SH-SY5Y (cell line): ENCODE results near the gene NRARP.

ENCODE experiments used
- GATA2 ChIP-seq: IDR thresholded peaks from 2 replicates; pipeline ENCODE4 v1.6.1; 2011; ENCODE audit warnings: mild to moderate bottlenecking, low read depth, low read length
- GATA3 ChIP-seq: IDR thresholded peaks from 2 replicates; pipeline ENCODE4 v1.6.1; 2011; ENCODE audit warnings: low read depth, mild to moderate bottlenecking, low read length, moderate library complexity

The NRARP gene

GRCh38 chr9:137272241-137273094 is 29.6 kb downstream of the NRARP start:
- TF ChIP-seq GATA2 (no peak), GATA3 (no peak)

GRCh38 chr9:137271696-137272076 is 30.4 kb downstream of the NRARP start:
- TF ChIP-seq GATA2 (no peak), GATA3 (no peak)

- TF ChIP-seq GATA3 (no peak), GATA2 (no peak)
Measured at GRCh38 chr9:137270929-137271695, 31.0 kb downstream of the NRARP start.

- TF ChIP-seq GATA3 (no peak), GATA2 (no peak)
Measured at GRCh38 chr9:137269231-137269772, 32.8 kb downstream of the NRARP start.

- TF ChIP-seq GATA3 = no peak
- TF ChIP-seq GATA2 = no peak
Measured at GRCh38 chr9:137268538-137269201, 33.4 kb downstream of the NRARP start.

- TF ChIP-seq GATA3 (no peak), GATA2 (no peak)
Measured at GRCh38 chr9:137267933-137268355, 34.1 kb downstream of the NRARP start.

GRCh38 chr9:137266585-137267453 is 35.3 kb downstream of the NRARP start:
- no peak for TF ChIP-seq GATA2
- TF ChIP-seq GATA3 = no peak

GRCh38 chr9:137266162-137266527 is 35.9 kb downstream of the NRARP start:
- no peak for TF ChIP-seq GATA2
- TF ChIP-seq GATA3 = no peak

- TF ChIP-seq GATA2 (no peak), GATA3 (no peak)
Measured at GRCh38 chr9:137265496-137266161, 36.4 kb downstream of the NRARP start.

GRCh38 chr9:137264067-137264466 is 38.0 kb downstream of the NRARP start:
- TF ChIP-seq GATA2 (no peak), GATA3 (no peak)

GRCh38 chr9:137263506-137263905 is 38.6 kb downstream of the NRARP start:
- TF ChIP-seq GATA2 = no peak
- no peak for TF ChIP-seq GATA3

- no peak for TF ChIP-seq GATA3
- no peak for TF ChIP-seq GATA2
Measured at GRCh38 chr9:137262909-137263285, 39.2 kb downstream of the NRARP start.

- no peak for TF ChIP-seq GATA2
- TF ChIP-seq GATA3 = no peak
Measured at GRCh38 chr9:137256856-137257255, 45.2 kb downstream of the NRARP start.

- TF ChIP-seq GATA3 = no peak
- TF ChIP-seq GATA2 = no peak
Measured at GRCh38 chr9:137256362-137256761, 45.7 kb downstream of the NRARP start.
